PC-9 (cell line): ENCODE data around the gene GRAMD2A.

Source experiments
- EZH2 ChIP-seq: fragments of 200-600 bp; sonication (generic); IDR thresholded peaks from 2 replicates; pipeline ENCODE4 v1.8.0; 2017; ENCODE audit warnings: antibody characterized with exemption, low read depth
- TF ChIP-seq, protein P1 (sequence below): fragments of 200-600 bp; sonication (generic); conservative IDR thresholded peaks from 2 replicates; pipeline ENCODE4 v1.6.1; 2017; ENCODE audit warnings: mixed run types, antibody characterized with exemption, mild to moderate bottlenecking, moderate library complexity

DNA sequence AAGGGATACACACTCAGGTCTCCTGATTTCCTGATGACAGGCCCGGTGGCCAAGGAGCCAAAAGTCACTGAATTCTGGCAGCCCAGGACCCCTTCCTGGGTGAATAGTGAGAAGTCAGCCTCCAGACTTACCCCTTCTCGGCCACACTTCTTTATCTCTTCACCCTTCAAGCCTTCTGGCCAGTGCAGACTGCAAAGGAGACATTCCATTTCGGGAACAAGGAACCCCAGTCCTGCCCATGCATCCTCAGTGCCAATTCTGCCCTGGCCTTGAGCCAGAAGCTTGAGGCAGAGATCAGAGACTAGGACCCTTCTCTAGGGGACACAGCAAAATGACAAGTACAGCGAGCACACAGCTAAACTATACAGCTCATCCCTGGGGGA lies 28.8 kb downstream of the GRAMD2A start:
- TF ChIP-seq, protein P1, sequence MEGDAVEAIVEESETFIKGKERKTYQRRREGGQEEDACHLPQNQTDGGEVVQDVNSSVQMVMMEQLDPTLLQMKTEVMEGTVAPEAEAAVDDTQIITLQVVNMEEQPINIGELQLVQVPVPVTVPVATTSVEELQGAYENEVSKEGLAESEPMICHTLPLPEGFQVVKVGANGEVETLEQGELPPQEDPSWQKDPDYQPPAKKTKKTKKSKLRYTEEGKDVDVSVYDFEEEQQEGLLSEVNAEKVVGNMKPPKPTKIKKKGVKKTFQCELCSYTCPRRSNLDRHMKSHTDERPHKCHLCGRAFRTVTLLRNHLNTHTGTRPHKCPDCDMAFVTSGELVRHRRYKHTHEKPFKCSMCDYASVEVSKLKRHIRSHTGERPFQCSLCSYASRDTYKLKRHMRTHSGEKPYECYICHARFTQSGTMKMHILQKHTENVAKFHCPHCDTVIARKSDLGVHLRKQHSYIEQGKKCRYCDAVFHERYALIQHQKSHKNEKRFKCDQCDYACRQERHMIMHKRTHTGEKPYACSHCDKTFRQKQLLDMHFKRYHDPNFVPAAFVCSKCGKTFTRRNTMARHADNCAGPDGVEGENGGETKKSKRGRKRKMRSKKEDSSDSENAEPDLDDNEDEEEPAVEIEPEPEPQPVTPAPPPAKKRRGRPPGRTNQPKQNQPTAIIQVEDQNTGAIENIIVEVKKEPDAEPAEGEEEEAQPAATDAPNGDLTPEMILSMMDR = no peak
- TF ChIP-seq EZH2 = no peak
